Astrocyte (in vitro differentiated cells and primary cell): Measurements from ENCODE around the gene PYROXD2.

Source experiments
- EZH2 ChIP-seq: IDR thresholded peaks from 2 replicates; pipeline ENCODE4 v1.6.1; 2012; ENCODE audit warnings: mild to moderate bottlenecking, low read length, inconsistent platforms; ENCODE audit not compliant: insufficient read depth
- TF ChIP-seq, protein P1 (sequence below): IDR thresholded peaks from 2 replicates; pipeline ENCODE4 v1.5.1; 2011; ENCODE audit warnings: low read depth, mild to moderate bottlenecking, inconsistent platforms, low read length, moderate library complexity; ENCODE audit not compliant: insufficient read depth

DNA sequence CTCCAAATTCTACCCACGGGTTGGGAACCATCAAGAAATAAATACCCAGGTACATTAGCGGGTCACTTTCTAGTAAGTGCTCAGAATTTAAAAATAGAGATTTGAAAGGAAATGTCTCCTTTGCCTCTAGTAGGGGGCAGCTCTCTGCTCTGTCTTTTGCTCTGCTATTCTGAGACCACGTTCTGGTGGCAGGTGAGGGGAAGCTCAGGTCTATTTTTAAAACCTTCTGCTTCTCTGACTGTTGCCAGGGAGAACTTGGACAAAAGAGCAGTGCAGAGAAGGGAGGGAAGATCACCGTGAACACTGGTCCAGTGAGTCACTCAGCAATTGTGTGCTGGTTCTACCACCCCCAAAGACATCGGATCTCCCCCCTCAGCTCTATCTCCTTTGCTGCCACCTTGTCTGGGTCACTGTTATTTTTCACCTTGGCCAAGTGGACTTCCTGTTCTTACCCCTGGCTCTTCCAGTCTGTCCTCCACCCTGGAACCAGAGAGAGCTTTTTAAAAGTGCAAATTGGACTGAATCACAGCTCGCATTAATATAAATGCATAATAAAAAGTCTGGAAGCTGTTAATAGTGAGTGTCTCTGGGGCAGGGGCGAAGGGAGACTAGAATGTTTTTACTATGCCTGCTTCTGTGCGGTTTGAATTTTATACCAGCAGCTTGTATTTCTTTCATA, 74.6 kb downstream of the PYROXD2 start:
- TF ChIP-seq EZH2 = no peak
- TF ChIP-seq, protein P1, sequence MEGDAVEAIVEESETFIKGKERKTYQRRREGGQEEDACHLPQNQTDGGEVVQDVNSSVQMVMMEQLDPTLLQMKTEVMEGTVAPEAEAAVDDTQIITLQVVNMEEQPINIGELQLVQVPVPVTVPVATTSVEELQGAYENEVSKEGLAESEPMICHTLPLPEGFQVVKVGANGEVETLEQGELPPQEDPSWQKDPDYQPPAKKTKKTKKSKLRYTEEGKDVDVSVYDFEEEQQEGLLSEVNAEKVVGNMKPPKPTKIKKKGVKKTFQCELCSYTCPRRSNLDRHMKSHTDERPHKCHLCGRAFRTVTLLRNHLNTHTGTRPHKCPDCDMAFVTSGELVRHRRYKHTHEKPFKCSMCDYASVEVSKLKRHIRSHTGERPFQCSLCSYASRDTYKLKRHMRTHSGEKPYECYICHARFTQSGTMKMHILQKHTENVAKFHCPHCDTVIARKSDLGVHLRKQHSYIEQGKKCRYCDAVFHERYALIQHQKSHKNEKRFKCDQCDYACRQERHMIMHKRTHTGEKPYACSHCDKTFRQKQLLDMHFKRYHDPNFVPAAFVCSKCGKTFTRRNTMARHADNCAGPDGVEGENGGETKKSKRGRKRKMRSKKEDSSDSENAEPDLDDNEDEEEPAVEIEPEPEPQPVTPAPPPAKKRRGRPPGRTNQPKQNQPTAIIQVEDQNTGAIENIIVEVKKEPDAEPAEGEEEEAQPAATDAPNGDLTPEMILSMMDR = no peak
